ENCODE measurements around the gene SLC8A2. TPM values are rescaled to one million over a fixed set of nuclear protein-coding genes. Genes with fewer than 3 reads are reported as not detected.

Gene SLC8A2
- total and polyA plus RNA-seq, 2 donors (not counting 1 experiment from before 2014, with no cell fraction given): 0.07 TPM; not detected in 1

DNA sequence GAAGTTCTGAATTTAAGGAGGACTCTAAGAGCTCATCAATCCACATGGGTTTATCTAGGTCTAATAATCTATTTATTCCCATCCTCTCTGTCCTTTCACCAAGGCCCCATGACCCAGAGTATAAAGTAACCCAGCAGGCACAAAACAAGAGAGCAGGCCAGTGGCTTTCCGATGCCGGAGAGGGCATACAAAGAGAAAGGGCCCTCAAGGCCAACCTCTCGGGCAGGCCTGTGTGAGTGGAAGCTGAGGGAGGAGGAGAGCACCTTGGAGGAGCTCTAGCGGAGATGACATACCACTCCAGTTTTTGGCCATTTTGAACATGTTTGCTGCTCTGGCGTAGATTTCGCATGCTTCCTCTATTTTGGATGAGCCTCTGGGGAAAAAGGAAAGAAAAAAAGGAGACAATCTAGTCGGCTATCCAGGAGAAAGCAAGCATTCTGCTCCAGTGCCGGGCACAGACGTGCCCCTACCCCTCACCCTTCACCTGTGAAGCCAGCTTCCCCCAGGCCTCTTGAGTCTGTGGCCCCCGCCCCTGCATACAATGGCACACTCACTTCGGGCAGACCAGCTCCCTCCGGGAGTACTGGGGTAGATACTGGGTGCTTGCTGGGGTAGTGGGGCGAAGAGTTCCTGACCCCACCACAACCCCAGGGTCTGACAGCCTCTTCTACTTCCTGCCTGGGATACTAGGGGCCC lies 31.6 kb upstream of the SLC8A2 start:
- TF ChIP-seq, protein P1, sequence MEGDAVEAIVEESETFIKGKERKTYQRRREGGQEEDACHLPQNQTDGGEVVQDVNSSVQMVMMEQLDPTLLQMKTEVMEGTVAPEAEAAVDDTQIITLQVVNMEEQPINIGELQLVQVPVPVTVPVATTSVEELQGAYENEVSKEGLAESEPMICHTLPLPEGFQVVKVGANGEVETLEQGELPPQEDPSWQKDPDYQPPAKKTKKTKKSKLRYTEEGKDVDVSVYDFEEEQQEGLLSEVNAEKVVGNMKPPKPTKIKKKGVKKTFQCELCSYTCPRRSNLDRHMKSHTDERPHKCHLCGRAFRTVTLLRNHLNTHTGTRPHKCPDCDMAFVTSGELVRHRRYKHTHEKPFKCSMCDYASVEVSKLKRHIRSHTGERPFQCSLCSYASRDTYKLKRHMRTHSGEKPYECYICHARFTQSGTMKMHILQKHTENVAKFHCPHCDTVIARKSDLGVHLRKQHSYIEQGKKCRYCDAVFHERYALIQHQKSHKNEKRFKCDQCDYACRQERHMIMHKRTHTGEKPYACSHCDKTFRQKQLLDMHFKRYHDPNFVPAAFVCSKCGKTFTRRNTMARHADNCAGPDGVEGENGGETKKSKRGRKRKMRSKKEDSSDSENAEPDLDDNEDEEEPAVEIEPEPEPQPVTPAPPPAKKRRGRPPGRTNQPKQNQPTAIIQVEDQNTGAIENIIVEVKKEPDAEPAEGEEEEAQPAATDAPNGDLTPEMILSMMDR (IDR thresholded peaks at IDR 0.05): no peak
- no peak for TF ChIP-seq EZH2 (IDR thresholded peaks at IDR 0.05; ENCODE audit: borderline replicate concordance, insufficient read depth, low read depth, low read length, poor library complexity, severe bottlenecking)
- 100% methylated on average over 6 of the region's 13 CpGs for WGBS (ENCODE audit: insufficient coverage)
- Histone ChIP-seq H3K4me1 (ENCODE audit: control insufficient read depth in 2 of 2, insufficient read depth in 2 of 2, low read length in 2 of 2) (no peaks in the 10 kb centered on the region), H3K4me3 (ENCODE audit: control extremely low read depth in 1 of 5, extremely low read depth in 1 of 5, insufficient read depth in 1 of 5, low read depth in 2 of 5, low read length in 4 of 5) (no peak overlapping the region), H3K9me3 (ENCODE audit: control extremely low read depth in 1 of 3, control insufficient read depth in 2 of 3, insufficient read depth in 1 of 3, low read length in 2 of 3) (no peaks in the 10 kb centered on the region), H3K27me3 (replicated peaks in 1 of 4; ENCODE audit: control extremely low read depth in 1 of 4, control insufficient read depth in 3 of 4, insufficient read depth in 4 of 4, low read length in 3 of 4) (no peaks in the 10 kb centered on the region), H4K20me1 (ENCODE audit: control insufficient read depth, insufficient read depth, low read length, poor library complexity, severe bottlenecking) (peaks cover 83% of the 10 kb centered on the region), H3K27ac (ENCODE audit: low read length in 2 of 2) (no peak overlapping the region), H3K79me2 (ENCODE audit: control insufficient read depth, insufficient read depth, low read length) (peaks cover 34% of the 10 kb centered on the region), H3K4me2 (replicated peaks; ENCODE audit: low read depth, low read length, poor library complexity, severe bottlenecking) (no peak overlapping the region), H2AFZ (ENCODE audit: insufficient read depth, low read depth, low read length, poor library complexity, severe bottlenecking) (no peak overlapping the region), H3K9ac (ENCODE audit: low read length) (no peak overlapping the region), H3K36me3 (replicated peaks in 1 of 2; ENCODE audit: control extremely low read depth in 1 of 2, control insufficient read depth in 1 of 2, extremely low read depth in 1 of 2, insufficient read depth in 2 of 2, low read length in 1 of 2) (peaks cover 0 to 55% of the 10 kb centered on the region in 2 experiments)
- H3K4me3 Mint-ChIP-seq: no peak overlapping the region
- intact Hi-C loops (cut with micrococcal nuclease): no loop called here
- ATAC-seq (ENCODE audit: low read depth) (no peak), DNase-seq (no peak)
- ChIA-PET CTCF (no interaction called here), POLR2A (no interaction called here)
- H3K27ac Mint-ChIP-seq: no peak overlapping the region
- no peaks in the 10 kb centered on the region for H3K27me3 Mint-ChIP-seq
- H3K4me1 Mint-ChIP-seq: no peaks in the 10 kb centered on the region
- H3K9me3 Mint-ChIP-seq (ENCODE audit: insufficient read depth): no peaks in the 10 kb centered on the region
